Nephron progenitor cell (in vitro differentiated cells): ENCODE measurements around the gene XCL1.

Experiments
- DNase-seq: peaks from one replicate; pipeline ENCODE4 v3.0.0; 2021
- H3K27ac Mint-ChIP-seq: 2 replicates; pipeline ENCODE4 v1.8.0; 2021; ENCODE audit warnings: mild to moderate bottlenecking, moderate library complexity, mixed read lengths
- H3K27me3 Mint-ChIP-seq: 2 replicates; pipeline ENCODE4 v1.8.0; 2021; ENCODE audit warnings: mild to moderate bottlenecking, low read depth, mixed read lengths; ENCODE audit not compliant: poor library complexity
- H3K36me3 Mint-ChIP-seq: 2 replicates; pipeline ENCODE4 v1.8.0; 2021; ENCODE audit warnings: low read depth, mixed read lengths
- H3K4me1 Mint-ChIP-seq: 2 replicates; pipeline ENCODE4 v1.8.0; 2021; ENCODE audit warnings: mixed read lengths
- H3K4me3 Mint-ChIP-seq: 2 replicates; pipeline ENCODE4 v1.8.0; 2021; ENCODE audit warnings: mild to moderate bottlenecking, moderate library complexity, mixed read lengths
- H3K9me3 Mint-ChIP-seq: 2 replicates; pipeline ENCODE4 v1.8.0; 2021; ENCODE audit warnings: mild to moderate bottlenecking, moderate library complexity, mixed read lengths
- TF ChIP-seq, protein P1 (sequence below): fragments of 200-600 bp; sonication (generic); IDR thresholded peaks from 2 replicates; pipeline ENCODE4 v1.5.0; 2021; ENCODE audit warnings: antibody characterized with exemption

XCL1 gene

DNA sequence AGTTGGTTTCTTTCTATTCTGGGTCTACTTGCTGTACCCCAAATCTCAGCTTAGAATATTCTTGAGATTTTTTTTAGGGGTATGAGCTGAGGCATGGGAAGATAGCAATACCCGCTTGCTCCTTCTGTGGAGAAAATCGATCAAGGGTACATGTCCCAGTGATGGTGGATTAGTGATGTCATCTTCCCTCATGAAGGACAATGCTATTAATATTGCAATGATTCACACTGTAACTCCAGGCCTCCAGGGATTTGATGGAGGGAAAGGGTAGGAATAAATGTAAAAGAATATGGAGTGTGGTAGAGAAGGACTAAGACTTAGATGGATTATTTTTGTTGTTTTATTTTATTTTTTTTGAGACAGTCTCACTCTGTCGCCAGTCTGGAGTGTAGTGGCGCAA lies 47.4 kb downstream of the XCL1 start:
- no peak overlapping the region for H3K27ac Mint-ChIP-seq

DNA sequence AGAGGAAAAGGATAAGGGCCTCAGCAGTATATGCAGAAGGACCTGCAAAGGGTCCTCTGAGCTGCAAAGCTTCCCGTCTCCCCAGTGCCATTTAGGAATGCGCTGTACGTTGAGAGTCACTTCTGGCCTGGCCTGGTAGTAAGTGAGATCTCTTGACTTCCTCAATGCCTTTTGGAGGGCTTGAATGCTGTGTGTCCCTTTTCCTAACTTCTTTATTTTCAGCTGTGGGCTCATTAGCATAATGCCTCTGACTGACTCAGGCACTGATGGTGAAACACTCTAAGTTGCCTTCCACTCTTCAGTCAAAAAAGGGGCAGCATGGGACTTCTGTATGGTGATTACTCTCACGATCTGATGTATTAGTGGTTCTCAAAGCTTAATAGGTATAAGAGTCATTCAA lies 49.9 kb downstream of the XCL1 start:
- TF ChIP-seq, protein P1, sequence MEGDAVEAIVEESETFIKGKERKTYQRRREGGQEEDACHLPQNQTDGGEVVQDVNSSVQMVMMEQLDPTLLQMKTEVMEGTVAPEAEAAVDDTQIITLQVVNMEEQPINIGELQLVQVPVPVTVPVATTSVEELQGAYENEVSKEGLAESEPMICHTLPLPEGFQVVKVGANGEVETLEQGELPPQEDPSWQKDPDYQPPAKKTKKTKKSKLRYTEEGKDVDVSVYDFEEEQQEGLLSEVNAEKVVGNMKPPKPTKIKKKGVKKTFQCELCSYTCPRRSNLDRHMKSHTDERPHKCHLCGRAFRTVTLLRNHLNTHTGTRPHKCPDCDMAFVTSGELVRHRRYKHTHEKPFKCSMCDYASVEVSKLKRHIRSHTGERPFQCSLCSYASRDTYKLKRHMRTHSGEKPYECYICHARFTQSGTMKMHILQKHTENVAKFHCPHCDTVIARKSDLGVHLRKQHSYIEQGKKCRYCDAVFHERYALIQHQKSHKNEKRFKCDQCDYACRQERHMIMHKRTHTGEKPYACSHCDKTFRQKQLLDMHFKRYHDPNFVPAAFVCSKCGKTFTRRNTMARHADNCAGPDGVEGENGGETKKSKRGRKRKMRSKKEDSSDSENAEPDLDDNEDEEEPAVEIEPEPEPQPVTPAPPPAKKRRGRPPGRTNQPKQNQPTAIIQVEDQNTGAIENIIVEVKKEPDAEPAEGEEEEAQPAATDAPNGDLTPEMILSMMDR = no peak
- peaks cover 14% of the 10 kb centered on the region for H3K4me1 Mint-ChIP-seq
- no peaks in the 10 kb centered on the region for H3K9me3 Mint-ChIP-seq
- H3K27me3 Mint-ChIP-seq = peaks cover 1% of the 10 kb centered on the region
- no peak for DNase-seq
- no peak overlapping the region for H3K27ac Mint-ChIP-seq
- H3K4me3 Mint-ChIP-seq = no peak overlapping the region
- no peaks in the 10 kb centered on the region for H3K36me3 Mint-ChIP-seq

More for the DNA sequence above, 47.4 kb downstream of the XCL1 start:
- DNase-seq = no peak
- Mint-ChIP-seq H3K9me3 (no peaks in the 10 kb centered on the region), H3K4me1 (peaks cover 14% of the 10 kb centered on the region), H3K27me3 (no peaks in the 10 kb centered on the region), H3K4me3 (no peak overlapping the region), H3K36me3 (no peaks in the 10 kb centered on the region)
- TF ChIP-seq, protein P1 = no peak

DNA sequence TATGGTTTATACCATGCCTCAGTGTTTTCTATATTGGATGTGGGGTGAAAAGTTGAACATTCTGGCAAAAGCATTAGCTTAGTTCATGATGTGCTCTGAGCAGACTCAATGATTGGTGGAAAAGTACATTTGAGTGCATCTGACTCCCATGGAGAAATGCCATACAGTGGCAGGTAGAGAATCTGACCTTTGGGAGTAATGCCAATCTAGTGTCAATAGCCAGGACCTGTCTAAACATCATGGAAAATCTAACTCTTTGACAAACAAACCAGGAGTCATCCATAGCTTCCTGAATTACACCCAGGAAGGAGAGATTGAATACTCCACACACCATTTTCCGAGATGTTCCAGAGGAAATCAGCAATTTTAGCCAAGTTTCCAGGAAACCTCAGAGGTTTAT lies 51.0 kb downstream of the XCL1 start:
- no peaks in the 10 kb centered on the region for H3K9me3 Mint-ChIP-seq
- DNase-seq = no peak
- TF ChIP-seq, protein P1 = no peak
- no peaks in the 10 kb centered on the region for H3K36me3 Mint-ChIP-seq
- H3K4me3 Mint-ChIP-seq = no peak overlapping the region
- peaks cover 4% of the 10 kb centered on the region for H3K27me3 Mint-ChIP-seq
- H3K4me1 Mint-ChIP-seq = peaks cover 14% of the 10 kb centered on the region
- H3K27ac Mint-ChIP-seq = no peak overlapping the region

DNA sequence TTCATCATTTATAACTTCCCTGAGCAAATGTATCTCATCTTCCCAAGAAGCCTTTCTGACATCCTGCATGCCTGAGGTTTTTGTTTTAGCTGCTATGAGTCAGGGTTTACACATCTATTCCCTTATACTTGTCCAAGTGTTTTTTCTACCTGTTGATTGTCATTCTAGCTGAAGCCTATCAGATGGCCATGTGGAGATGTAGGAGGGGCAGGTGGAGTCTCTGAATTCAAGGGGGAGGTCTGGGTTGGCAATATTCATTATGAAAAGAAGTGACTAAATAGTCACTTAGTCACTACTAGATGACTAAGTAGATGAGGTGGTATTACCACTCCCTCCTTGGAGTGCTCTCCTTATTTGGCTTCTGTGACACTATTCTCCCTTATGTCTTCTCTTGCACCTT lies 52.4 kb downstream of the XCL1 start:
- Mint-ChIP-seq H3K27me3 (peaks cover 4% of the 10 kb centered on the region), H3K9me3 (no peaks in the 10 kb centered on the region), H3K4me1 (peaks cover 6% of the 10 kb centered on the region), H3K4me3 (no peak overlapping the region), H3K36me3 (no peaks in the 10 kb centered on the region), H3K27ac (no peak overlapping the region)
- TF ChIP-seq, protein P1 = no peak
- no peak for DNase-seq

DNA sequence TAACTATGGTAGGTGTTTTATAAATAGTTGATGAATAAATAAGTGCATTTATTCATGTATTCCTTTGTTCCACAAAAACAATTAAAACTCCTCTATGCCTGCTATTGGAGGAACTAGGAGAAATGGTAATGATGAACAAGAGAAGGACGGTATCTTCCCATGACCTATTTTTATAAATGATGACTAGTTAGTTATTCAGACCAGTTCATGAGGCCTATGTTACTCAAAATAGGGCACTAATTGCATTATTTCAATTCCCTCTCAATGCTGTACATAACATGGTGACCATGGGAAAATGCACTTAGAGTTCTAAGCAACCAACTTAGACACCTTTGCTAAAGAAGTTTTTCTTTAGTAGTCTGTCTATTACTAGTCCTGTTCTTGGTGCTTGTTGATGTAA lies 53.1 kb downstream of the XCL1 start:
- Mint-ChIP-seq H3K27ac (no peak overlapping the region), H3K4me3 (no peak overlapping the region), H3K4me1 (peaks cover 6% of the 10 kb centered on the region), H3K27me3 (peaks cover 4% of the 10 kb centered on the region), H3K9me3 (no peaks in the 10 kb centered on the region), H3K36me3 (no peaks in the 10 kb centered on the region)
- TF ChIP-seq, protein P1 = no peak
- no peak for DNase-seq
